SK-N-SH treated with all-trans-retinoic acid at 6 μM for 48 hours (cell line): ENCODE data around the gene RPA3.

Experiments
- ARNTL ChIP-seq: fragments of 450-650 bp; formaldehyde crosslinking; IDR thresholded peaks from 2 replicates; pipeline ENCODE4 v1.5.0; 2020; ENCODE audit warnings: low read depth, mild to moderate bottlenecking, moderate library complexity, borderline replicate concordance
- CSDC2 ChIP-seq: fragments of 250-450 bp; sonication (Bioruptor Pico); IDR thresholded peaks from 2 replicates; pipeline ENCODE4 v1.5.0; 2020; ENCODE audit warnings: mild to moderate bottlenecking, moderate library complexity
- OSR1 ChIP-seq: fragments of 250-450 bp; sonication (Bioruptor Pico); IDR thresholded peaks from 2 replicates; pipeline ENCODE4 v1.8.0; 2022; ENCODE audit warnings: moderate library complexity, mild to moderate bottlenecking, inconsistent platforms
- SNAI2 ChIP-seq: fragments of 250-450 bp; sonication (Bioruptor Pico); IDR thresholded peaks from 2 replicates; pipeline ENCODE4 v1.5.0; 2020; ENCODE audit warnings: mild to moderate bottlenecking, moderate library complexity
- TCF4 ChIP-seq: fragments of 250-450 bp; sonication (Bioruptor Pico); IDR thresholded peaks from 2 replicates; pipeline ENCODE4 v1.8.0; 2021; ENCODE audit warnings: mild to moderate bottlenecking, moderate library complexity, borderline replicate concordance
- TOX ChIP-seq: fragments of 250-450 bp; sonication (Bioruptor Pico); IDR thresholded peaks from 2 replicates; pipeline ENCODE4 v1.8.0; 2021; ENCODE audit warnings: mild to moderate bottlenecking, moderate library complexity, borderline replicate concordance
- ZC3H10 ChIP-seq: fragments of 250-450 bp; sonication (Bioruptor Pico); IDR thresholded peaks from 2 replicates; pipeline ENCODE4 v1.5.1; 2021; ENCODE audit warnings: mild to moderate bottlenecking, moderate library complexity
- ZNF8 ChIP-seq: fragments of 450-650 bp; formaldehyde crosslinking; IDR thresholded peaks from 2 replicates; pipeline ENCODE4 v1.5.0; 2020; ENCODE audit warnings: mild to moderate bottlenecking, moderate library complexity
- TF ChIP-seq, protein P1 (sequence below): fragments of 250-450 bp; sonication (Bioruptor Pico); IDR thresholded peaks from 2 replicates; pipeline ENCODE4 v1.8.0; 2020; ENCODE audit warnings: mild to moderate bottlenecking, moderate library complexity, borderline replicate concordance
- TF ChIP-seq, protein P2 (sequence below): fragments of 250-450 bp; sonication (Bioruptor Pico); IDR thresholded peaks from 2 replicates; pipeline ENCODE4 v1.5.1; 2021; ENCODE audit warnings: mild to moderate bottlenecking, moderate library complexity
- TF ChIP-seq, protein P3 (sequence below): fragments of 250-450 bp; sonication (Bioruptor Pico); IDR thresholded peaks from 2 replicates; pipeline ENCODE4 v1.8.0; 2021; ENCODE audit warnings: low read depth, mild to moderate bottlenecking, moderate library complexity, borderline replicate concordance

DNA sequence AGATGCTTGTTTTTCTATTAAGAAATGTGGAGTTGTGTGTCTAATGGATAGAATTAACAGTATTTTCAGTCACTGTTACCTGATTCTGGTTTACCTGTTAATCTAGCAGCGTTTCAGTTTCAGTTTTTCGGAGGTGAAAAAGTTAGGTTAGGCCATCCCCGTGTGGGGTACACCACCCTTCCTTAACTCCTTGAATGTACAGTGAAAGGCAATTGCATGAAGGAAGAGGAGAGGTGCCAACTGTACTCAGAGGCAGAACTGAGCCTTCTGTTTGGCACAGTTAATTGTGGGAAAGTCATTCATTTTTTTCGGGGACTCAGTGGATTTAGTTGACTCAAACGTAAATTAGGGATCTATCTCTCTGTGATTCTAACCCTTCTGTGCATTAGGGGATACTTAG is 35.5 kb downstream of the RPA3 start:
- TF ChIP-seq TOX (CRISPR knock-in tag): no peak
- no peak for TF ChIP-seq CSDC2 (CRISPR knock-in tag)
- TF ChIP-seq TCF4: no peak
- TF ChIP-seq ARNTL: no peak
- TF ChIP-seq, protein P1, sequence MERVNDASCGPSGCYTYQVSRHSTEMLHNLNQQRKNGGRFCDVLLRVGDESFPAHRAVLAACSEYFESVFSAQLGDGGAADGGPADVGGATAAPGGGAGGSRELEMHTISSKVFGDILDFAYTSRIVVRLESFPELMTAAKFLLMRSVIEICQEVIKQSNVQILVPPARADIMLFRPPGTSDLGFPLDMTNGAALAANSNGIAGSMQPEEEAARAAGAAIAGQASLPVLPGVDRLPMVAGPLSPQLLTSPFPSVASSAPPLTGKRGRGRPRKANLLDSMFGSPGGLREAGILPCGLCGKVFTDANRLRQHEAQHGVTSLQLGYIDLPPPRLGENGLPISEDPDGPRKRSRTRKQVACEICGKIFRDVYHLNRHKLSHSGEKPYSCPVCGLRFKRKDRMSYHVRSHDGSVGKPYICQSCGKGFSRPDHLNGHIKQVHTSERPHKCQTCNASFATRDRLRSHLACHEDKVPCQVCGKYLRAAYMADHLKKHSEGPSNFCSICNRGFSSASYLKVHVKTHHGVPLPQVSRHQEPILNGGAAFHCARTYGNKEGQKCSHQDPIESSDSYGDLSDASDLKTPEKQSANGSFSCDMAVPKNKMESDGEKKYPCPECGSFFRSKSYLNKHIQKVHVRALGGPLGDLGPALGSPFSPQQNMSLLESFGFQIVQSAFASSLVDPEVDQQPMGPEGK (CRISPR knock-in tag): no peak
- TF ChIP-seq ZC3H10 (CRISPR knock-in tag): no peak
- no peak for TF ChIP-seq SNAI2 (CRISPR knock-in tag)
- TF ChIP-seq, protein P2, sequence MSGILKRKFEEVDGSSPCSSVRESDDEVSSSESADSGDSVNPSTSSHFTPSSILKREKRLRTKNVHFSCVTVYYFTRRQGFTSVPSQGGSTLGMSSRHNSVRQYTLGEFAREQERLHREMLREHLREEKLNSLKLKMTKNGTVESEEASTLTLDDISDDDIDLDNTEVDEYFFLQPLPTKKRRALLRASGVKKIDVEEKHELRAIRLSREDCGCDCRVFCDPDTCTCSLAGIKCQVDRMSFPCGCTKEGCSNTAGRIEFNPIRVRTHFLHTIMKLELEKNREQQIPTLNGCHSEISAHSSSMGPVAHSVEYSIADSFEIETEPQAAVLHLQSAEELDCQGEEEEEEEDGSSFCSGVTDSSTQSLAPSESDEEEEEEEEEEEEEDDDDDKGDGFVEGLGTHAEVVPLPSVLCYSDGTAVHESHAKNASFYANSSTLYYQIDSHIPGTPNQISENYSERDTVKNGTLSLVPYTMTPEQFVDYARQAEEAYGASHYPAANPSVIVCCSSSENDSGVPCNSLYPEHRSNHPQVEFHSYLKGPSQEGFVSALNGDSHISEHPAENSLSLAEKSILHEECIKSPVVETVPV: no peak
- TF ChIP-seq ZNF8 (CRISPR knock-in tag): no peak
- no peak for TF ChIP-seq OSR1 (CRISPR knock-in tag)
- TF ChIP-seq, protein P3, sequence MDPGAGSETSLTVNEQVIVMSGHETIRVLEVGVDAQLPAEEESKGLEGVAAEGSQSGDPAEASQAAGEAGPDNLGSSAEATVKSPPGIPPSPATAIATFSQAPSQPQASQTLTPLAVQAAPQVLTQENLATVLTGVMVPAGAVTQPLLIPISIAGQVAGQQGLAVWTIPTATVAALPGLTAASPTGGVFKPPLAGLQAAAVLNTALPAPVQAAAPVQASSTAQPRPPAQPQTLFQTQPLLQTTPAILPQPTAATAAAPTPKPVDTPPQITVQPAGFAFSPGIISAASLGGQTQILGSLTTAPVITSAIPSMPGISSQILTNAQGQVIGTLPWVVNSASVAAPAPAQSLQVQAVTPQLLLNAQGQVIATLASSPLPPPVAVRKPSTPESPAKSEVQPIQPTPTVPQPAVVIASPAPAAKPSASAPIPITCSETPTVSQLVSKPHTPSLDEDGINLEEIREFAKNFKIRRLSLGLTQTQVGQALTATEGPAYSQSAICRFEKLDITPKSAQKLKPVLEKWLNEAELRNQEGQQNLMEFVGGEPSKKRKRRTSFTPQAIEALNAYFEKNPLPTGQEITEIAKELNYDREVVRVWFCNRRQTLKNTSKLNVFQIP (CRISPR knock-in tag): no peak
